Panc1 (cell line): ENCODE measurements around the gene CFAP74.
A peak's percentile ranks its signal among the peaks of the same experiment; 100 is the strongest.

ENCODE experiments used
- CTCF ChIP-seq: fragments of 450-650 bp; IDR thresholded peaks from 2 replicates; pipeline ENCODE4 v1.5.1; 2017; ENCODE audit warnings: mild to moderate bottlenecking
- POLR2AphosphoS5 ChIP-seq: IDR thresholded peaks from 2 replicates; pipeline ENCODE4 v1.6.1; 2012; ENCODE audit warnings: mild to moderate bottlenecking, low read depth, low read length, moderate library complexity
- REST ChIP-seq, 2 experiments: IDR thresholded peaks; 2 replicates each; pipeline ENCODE4 v1.6.1; 2011 to 2012; ENCODE audit warnings: low read depth in 2 of 2, control low read depth in 1 of 2, low read length in 1 of 2, mild to moderate bottlenecking in 1 of 2, moderate library complexity in 1 of 2; ENCODE audit not compliant: insufficient read depth in 1 of 2
- SIN3A ChIP-seq: IDR thresholded peaks from 2 replicates; pipeline ENCODE4 v1.6.1; 2012; ENCODE audit warnings: low read depth, mild to moderate bottlenecking, low read length, moderate library complexity, borderline replicate concordance; ENCODE audit not compliant: insufficient read depth
- TCF7L2 ChIP-seq: IDR thresholded peaks from 2 replicates; pipeline ENCODE4 v1.6.1; 2011; ENCODE audit warnings: mild to moderate bottlenecking, low read depth, low read length, inconsistent platforms

GRCh38 chr1:1890506-1891348, 112.9 kb downstream of the CFAP74 start, which contains the start of gene GNB1:
- TF ChIP-seq SIN3A (peak; percentile 77; the same call in 1 of the 2 replicates), TCF7L2 (no peak), CTCF (no peak), REST (IDR thresholded peaks at IDR 0.05; ENCODE audit: insufficient read depth in 1 of 2, low read depth in 2 of 2, low read length in 1 of 2) (0 out of 4 replicates have a peak, but pooled peaks of 1 of the 2 experiments have one; percentile 38), POLR2AphosphoS5 (no peak; the same call in 1 of the 2 replicates)
